Dermis microvascular lymphatic vessel endothelial cell (primary cell): ENCODE data around the gene FMNL2. TPM values are rescaled to one million over a fixed set of nuclear protein-coding genes. Genes with fewer than 3 reads are reported as not detected.

ENCODE experiments used
- DNase-seq, 2 donors: peaks; one replicate each; pipeline versions ENCODE4 v3.0.0 to v3.0.0-alpha.2; 2010; ENCODE audit warnings: low read depth in 2 of 2
- total RNA-seq: library from RNA; depleted of rRNA; stranded (reverse); fragments of >200 nt; gene quantifications from 2 replicates; pipeline ENCODE4 v1.2.1, GENCODE V29; 2014

FMNL2 gene
- total RNA-seq, 1 donor from 2014 or later, result 29.0 TPM

DNA sequence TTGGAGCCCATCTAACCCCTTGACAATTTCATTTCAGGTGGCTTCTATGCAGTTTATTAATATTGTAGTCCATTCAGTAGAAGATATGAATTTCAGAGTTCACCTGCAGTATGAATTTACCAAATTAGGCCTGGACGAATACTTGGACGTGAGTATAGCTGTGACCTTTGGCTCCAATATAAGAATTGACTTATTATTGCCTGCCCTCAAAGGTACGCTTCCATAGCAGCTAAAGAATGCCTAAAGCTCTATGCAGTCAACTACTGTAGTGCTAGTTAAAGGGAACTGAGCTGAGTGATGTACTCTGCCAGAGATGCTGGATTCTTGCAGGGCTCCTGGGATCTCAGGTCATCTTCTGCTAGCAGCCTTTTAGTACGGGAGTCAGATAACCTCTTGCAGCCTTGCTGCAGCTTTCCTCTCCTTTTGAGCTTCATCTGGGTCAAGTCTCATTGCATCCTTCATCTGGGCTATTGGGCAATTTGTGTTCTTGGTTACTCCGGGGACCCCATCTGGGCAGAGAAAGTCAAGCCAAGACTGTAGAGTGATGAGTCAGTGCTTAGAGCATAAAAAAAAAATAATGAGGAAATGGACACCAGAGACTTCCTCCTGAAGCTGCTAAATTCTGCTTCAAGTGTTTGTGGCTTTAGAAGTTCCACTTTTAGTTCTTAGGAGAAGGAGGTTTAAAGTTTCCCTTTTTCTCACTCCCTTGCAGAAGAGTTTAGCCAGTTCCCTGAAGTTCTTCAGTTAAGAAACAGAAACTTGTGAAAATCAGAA lies 276.7 kb downstream of the FMNL2 start:
- peak in 1 of 2 donors; percentile 42 for DNase-seq

DNA sequence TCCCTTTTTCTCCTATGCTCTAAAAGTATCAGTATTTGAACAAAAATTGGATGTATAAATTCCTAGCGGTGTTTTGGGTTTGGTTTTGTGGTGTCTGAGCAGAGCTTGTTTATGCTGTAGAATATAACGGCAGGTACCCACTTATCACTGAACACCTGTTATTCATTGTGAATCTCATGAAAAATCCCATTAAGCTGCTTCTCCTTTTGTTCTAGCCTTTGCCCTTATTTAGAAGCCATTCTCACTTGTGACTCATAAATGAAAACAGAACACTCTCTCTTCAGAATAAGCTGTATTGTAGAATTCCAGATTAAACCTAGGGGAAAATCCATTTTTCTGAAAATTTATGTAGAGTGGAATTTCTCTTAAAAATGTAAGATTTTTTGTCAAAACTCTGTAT lies 278.3 kb downstream of the FMNL2 start:
- peak in 1 of 2 donors; percentile 10 for DNase-seq

- no peak for DNase-seq
These were observed 280.2 kb downstream of the FMNL2 start for GRCh38 chr2:152615177-152615576.

- DNase-seq, result peak; percentile 6 to 23
These were observed 282.6 kb downstream of the FMNL2 start for GRCh38 chr2:152617456-152618192.

DNA sequence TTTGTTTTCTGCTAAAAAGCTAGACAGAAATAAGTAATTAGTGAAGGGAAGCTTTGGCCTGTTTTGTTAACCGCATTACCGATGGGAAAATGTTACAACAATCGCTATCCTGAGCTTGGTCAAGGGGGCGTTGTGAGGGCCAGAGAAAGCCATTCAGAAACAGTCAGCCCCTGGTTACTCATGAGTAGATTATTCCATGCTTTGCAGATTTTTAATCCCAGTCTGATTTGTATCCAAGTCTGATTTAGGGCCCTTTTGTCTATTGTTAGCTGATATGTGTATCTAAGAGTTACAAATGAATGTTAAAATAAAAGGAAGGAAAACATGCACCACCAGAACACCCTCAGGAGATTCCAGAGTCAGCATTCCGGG lies 283.2 kb downstream of the FMNL2 start:
- peak; percentile 11 to 26 for DNase-seq

GRCh38 chr2:152620208-152620607 lies 285.2 kb downstream of the FMNL2 start:
- DNase-seq, result no peak

DNA sequence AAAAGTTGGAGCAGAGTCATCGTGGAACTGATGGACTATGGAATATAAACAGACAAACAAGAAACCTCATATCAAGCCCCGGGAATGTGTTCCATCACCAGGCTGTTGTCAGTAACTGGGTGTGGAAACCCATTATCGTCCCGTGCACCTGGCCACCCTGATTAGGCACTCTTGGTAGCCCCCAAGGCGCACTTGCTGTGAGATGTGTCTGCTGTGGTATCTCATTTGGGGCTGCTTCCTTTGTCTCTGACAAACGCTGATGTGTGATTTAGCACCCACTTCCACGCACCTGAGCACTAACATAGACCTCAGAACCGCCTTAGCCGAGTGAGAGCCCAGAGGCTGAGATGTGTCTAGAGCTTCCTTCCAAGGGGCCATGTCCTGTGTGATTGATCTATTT lies 286.0 kb downstream of the FMNL2 start:
- DNase-seq, result no peak

- no peak for DNase-seq
These were observed 287.2 kb downstream of the FMNL2 start for GRCh38 chr2:152622219-152622618.

DNA sequence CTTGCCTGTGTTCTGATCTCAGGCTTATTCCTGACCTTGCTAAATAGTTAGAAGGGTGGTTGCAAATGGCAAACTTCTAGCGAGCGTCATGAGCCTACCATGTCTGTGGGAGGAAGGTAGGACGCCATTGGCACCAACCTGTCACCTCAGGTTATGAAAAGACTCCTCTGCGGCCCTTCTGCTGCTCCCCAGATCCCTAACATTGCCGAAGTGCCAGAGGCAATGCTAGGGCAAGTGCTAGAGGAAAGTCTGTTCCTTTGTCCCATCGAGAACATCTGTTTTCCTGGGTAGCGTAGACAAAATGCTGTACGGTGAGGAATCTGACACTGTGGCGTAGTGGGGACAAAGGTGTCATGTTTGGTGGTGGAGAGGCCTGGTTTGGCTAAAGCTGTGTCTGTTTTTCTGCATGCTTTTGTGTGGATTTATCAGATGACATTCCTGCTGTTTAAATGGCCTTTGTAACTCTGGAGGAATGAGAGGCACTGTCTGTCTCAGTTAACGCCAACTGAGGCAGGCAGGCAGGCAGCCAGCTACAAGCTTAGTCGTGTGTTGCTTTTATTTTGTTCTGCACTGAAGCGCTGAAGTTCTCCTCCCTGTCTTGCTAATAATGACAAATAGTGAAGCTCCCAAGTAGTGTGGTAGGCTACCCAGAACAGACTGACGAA lies 288.2 kb downstream of the FMNL2 start:
- DNase-seq, result no peak

DNA sequence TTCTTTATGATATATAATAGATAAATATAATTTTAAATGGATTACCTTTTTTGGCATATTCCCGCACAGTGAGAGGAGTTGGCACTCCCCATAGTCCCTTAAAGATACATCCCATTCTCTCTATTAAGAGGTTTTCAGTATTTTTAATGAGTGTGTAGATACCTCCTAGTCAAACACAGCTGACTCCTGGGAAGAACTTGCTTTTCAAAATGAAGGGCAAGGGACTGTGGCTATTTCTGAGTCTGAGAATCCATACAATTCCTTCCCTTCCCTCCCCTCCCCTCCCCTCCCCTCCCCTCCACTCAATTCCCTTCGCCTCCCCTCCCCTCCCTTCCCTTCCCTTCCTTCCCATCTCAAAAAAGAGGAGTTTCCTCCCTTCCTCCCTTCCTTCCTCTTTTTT lies 288.8 kb downstream of the FMNL2 start:
- DNase-seq, result no peak

DNA sequence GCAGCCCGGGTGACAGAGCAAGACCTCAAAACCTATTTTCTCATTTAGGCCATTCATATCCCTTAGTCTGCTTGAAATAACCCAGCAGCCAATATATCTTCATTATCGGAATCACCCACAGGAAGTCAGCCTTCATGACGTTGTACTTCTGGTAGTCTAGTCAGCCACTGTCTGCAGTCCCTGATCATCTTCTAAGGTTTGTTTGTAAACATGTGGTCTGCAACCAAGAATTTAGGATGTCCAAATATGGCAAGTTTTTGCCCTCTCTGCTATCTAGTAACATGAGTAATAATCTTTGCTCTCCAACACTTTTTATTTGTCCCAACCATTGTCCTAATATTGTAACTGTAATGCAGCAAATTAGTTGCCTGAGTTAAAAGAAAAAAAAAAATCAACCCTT lies 289.8 kb downstream of the FMNL2 start:
- DNase-seq, result no peak

DNA sequence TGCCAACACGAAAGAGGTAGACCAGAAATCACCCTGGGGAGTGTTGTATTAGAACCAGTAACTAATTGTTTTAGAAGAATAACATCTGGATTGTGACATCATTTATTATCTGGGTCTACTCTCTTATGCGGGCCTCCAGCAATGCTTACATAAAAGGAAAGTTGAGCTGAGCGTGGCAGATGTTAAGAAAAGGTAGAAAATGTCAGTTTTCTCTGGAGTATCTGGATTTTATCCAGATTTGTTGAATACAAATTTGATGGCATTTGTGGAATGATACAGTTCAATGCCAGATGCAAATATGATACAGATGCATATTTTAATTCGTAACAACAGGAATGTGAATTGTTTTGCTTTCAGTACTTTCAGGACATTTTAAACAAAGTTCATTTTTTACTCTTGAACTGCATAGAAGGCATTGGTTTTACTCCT lies 292.0 kb downstream of the FMNL2 start:
- no peak for DNase-seq

DNA sequence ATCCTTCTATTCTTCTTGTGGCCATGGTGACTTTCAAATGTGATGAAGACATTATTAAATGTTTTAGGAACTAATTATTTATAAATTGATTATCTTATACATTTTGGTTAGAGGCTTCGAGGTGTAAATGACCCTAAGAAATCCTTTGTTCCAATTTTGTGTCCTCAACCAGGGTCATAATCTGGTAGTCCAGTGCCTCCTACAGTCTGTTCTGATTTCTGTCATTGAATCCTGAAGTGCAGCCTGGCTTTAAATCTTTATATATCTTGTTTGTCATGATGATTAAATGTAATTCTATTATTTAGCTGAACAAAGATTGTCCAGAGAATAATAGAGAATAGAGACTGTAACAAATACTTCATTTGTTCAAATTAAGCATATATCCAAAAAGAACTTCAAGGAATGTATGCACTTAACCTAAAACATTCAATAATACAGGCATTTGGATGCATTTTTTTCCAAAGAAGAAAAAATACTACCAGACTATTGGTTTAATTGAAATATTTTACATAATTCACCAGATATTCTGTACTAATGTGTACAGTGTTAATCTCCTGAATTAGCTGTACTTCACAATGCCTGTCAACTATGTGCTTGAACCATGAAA lies 292.5 kb downstream of the FMNL2 start:
- DNase-seq, result peak; percentile 23 to 55

DNA sequence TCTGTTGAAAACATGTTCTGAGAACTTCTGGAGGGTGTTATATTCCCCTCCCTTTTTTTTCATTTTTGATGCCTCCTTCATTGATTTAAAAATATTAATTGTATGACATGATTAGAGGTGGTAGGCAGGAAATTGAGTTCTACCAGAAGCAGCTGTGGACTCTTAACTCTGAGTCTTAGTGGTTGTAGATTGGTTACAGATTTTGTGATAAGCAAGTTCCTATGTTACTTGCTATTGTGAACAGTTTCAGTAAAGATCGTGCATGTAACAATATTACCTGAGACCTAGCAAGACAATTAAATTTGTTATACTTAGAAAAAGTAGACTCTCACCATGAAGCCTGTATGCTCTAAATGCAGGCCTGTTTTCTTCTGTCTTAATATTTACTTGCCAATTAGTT lies 294.2 kb downstream of the FMNL2 start:
- no peak for DNase-seq

GRCh38 chr2:152630466-152630865 lies 295.5 kb downstream of the FMNL2 start:
- DNase-seq, result no peak

DNA sequence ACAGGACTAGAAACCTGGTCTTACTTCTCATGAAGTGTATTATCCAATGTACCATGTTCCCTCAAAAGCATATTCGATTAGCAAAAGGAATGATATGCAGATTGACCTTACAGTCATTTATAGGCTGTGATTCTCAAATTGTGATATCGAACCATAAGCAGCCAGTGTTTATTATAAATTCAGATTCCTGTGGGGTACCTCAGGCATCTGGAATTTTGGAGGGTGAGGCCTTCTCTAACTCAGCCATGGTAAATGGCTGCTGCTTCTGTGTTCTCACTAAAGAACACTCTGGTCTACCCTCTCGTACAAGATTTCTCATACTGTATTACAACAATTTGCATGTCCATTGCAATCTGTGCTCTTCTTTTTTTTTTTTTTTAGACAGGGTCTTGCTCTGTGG lies 297.8 kb downstream of the FMNL2 start:
- DNase-seq, result no peak

GRCh38 chr2:152635635-152636298 lies 300.8 kb downstream of the FMNL2 start:
- peak; percentile 33 to 64 for DNase-seq

DNA sequence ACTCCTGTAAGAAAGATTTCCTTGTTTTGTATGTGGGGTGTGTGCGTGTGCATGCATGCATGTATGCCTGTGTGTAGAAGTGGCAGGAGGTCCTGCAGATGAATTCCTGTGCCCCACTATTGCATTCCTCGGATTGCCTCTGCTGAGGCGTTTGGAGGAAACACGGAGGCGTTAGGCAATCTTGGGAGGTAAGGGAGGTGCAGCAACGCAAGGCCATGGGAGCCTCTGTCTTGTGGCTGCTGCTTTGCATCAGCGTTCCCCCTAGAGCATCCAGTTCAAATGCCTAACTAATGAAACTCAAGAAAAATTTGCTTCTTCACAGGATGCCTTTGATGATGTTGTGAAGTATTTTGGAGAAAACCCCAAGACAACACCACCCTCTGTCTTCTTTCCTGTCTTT lies 302.3 kb downstream of the FMNL2 start:
- no peak for DNase-seq

- DNase-seq, result no peak
These were observed 303.1 kb downstream of the FMNL2 start for GRCh38 chr2:152638056-152638455.

GRCh38 chr2:152638590-152638989 lies 303.6 kb downstream of the FMNL2 start:
- no peak for DNase-seq

DNA sequence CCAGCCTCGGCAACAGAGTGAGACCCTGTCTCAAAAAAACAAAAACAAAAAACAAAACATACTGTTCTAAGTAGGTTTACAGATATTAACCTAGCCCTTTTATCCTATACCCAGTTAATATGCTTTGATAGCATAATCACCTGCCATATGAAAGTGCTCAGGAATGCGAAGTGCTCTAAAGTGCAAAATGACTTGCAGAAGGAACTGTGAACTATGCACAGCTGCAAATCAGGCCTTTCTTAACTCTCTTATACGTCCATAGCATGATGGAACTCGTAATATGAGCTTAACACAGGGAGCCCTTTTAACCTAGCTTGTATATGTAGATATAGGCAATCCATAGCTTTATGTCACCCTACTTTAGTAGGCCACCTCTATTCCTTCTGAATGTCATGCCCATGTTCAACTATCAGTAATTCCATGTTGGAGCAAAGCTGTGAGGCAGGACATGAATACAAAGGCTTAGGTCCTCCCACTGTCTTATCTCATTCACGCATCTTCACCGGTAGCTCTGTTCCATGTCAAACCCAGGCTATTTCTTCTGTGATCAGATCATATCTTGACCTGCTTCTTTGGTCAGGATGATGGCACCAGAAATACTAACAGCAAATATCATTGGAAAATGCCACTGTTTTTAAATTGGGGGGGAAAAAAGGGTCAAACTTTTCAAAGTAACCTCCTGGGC lies 309.4 kb downstream of the FMNL2 start:
- no peak for DNase-seq
